ENCODE measurements around the gene TSPAN5.

Gene TSPAN5

GRCh38 chr4:98514741-98515469, 143.5 kb downstream of the TSPAN5 start:
- no peak for DNase-seq

- DNase-seq, result no peak
Measured at GRCh38 chr4:98512918-98513317, 145.5 kb downstream of the TSPAN5 start.

- peak; percentile 65 for DNase-seq
Measured at GRCh38 chr4:98510757-98511517, 147.5 kb downstream of the TSPAN5 start.

- no peak for DNase-seq
Measured at GRCh38 chr4:98510340-98510739, 148.1 kb downstream of the TSPAN5 start.

GRCh38 chr4:98509721-98510120, 148.7 kb downstream of the TSPAN5 start:
- DNase-seq, result no peak

- DNase-seq, result no peak
Measured at GRCh38 chr4:98508829-98509598, 149.4 kb downstream of the TSPAN5 start.

- DNase-seq, result no peak
Measured at GRCh38 chr4:98508248-98508647, 150.2 kb downstream of the TSPAN5 start.

- no peak for DNase-seq
Measured at GRCh38 chr4:98507299-98507698, 151.1 kb downstream of the TSPAN5 start.

GRCh38 chr4:98506462-98507132, 151.8 kb downstream of the TSPAN5 start:
- DNase-seq, result no peak

- no peak for DNase-seq
Measured at GRCh38 chr4:98505992-98506391, 152.4 kb downstream of the TSPAN5 start.

GRCh38 chr4:98504091-98504490, 154.3 kb downstream of the TSPAN5 start:
- no peak for DNase-seq

- no peak for DNase-seq
Measured at GRCh38 chr4:98503676-98504075, 154.7 kb downstream of the TSPAN5 start.

- no peak for DNase-seq
Measured at GRCh38 chr4:98502624-98503023, 155.8 kb downstream of the TSPAN5 start.

GRCh38 chr4:98502031-98502430, 156.4 kb downstream of the TSPAN5 start:
- no peak for DNase-seq

- no peak for DNase-seq
Measured at GRCh38 chr4:98501383-98501782, 157.0 kb downstream of the TSPAN5 start.

- no peak for DNase-seq
Measured at GRCh38 chr4:98498774-98499173, 159.6 kb downstream of the TSPAN5 start.

- DNase-seq, result no peak
Measured at GRCh38 chr4:98496152-98496845, 162.1 kb downstream of the TSPAN5 start.

GRCh38 chr4:98493296-98493695, 165.1 kb downstream of the TSPAN5 start:
- no peak for DNase-seq

- DNase-seq, result peak; percentile 36
Measured at GRCh38 chr4:98491899-98492559, 166.4 kb downstream of the TSPAN5 start.

- DNase-seq, result no peak
Measured at GRCh38 chr4:98490251-98490650, 168.2 kb downstream of the TSPAN5 start.

- no peak for DNase-seq
Measured at GRCh38 chr4:98485816-98486345, 172.5 kb downstream of the TSPAN5 start.

- DNase-seq, result no peak
Measured at GRCh38 chr4:98484031-98484430, 174.4 kb downstream of the TSPAN5 start.
